NB4 (cell line): Measurements from ENCODE around the gene LMO3.

ENCODE experiments used
- DNase-seq: peaks from one replicate; pipeline ENCODE4 v3.0.0; 2010; ENCODE audit warnings: low read depth
- H3K4me3 ChIP-seq: one replicate; pipeline ENCODE4 v1.5.1; 2011; ENCODE audit warnings: mild to moderate bottlenecking, low read depth, low read length, moderate library complexity
- CTCF ChIP-seq: IDR thresholded peaks from one replicate; pipeline ENCODE4 v1.5.1; 2012; ENCODE audit warnings: low read depth, low read length
- MAX ChIP-seq: IDR thresholded peaks from 2 replicates; pipeline ENCODE4 v1.6.1; 2011; ENCODE audit warnings: low read depth, low read length
- MYC ChIP-seq: IDR thresholded peaks from 2 replicates; pipeline ENCODE4 v1.6.1; 2011; ENCODE audit warnings: low read depth, low read length
- POLR2A ChIP-seq: IDR thresholded peaks from 2 replicates; pipeline ENCODE4 v1.6.1; 2011; ENCODE audit warnings: mild to moderate bottlenecking; ENCODE audit not compliant: insufficient read length; ENCODE audit errors: extremely low read depth

The LMO3 gene

GRCh38 chr12:16587110-16587453 is 18.9 kb downstream of the LMO3 start:
- TF ChIP-seq MYC (no peak), CTCF (no peak), POLR2A (no peak), MAX (no peak)
- no peak for DNase-seq

DNA sequence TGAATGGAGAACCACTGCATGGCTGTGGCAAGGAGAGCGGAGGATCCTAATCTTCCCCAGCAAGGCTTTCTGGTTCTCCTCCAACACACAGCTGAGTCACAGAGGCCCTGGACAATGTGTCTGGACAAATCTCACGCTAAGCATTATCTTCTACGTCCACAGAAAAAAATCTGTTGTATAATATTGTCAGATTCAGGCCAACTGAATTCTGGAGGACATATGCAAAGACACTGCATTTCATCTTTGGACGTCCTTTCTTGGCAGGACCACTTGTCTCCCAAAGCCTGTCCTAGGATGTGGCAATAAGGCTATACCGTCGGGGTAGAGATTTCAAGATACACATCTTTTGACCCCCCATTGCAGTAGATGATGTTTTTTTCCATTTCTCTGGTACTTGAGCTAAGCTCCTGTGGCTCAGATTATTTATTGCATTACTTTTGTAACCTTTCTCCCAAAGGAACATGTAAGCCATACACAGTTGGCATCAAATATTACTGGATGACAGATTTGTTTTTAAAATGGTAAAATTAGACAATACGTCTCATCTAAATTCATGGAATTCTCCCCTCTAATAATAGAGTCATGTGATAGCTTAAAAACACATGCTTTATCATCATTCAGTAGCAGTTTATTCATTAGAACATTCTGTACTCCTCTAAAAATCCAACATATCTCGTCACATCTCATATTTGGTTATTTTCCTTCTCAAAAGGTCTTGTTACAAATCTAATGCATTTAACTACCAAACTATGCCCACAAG is 19.4 kb downstream of the LMO3 start:
- no peak for TF ChIP-seq POLR2A
- no peak for TF ChIP-seq MAX
- no peak for TF ChIP-seq MYC
- no peak for TF ChIP-seq CTCF
- no peak overlapping the region for H3K4me3 ChIP-seq
- DNase-seq, result no peak

More at GRCh38 chr12:16587110-16587453, 18.9 kb downstream of the LMO3 start:
- no peak overlapping the region for H3K4me3 ChIP-seq

DNA sequence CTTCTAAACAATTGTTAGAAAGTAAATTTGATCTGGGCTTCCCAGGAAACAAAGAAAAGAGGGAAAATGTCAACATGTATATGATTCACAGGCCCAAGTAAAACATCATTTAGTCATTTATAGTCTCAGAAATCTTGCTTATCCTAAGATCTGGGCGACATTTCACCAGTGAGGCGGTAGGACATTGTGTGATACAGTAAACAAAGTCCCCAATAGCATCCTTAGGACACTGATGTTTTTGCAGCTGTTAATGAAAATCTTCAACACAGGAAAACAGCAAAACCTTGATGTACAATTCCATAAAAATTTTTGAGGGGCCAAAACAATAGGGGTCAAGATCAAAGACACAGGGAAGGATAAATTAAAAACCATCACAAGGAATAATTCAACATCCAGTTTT is 20.2 kb downstream of the LMO3 start:
- no peak overlapping the region for H3K4me3 ChIP-seq
- DNase-seq, result no peak
- TF ChIP-seq MYC (no peak), CTCF (no peak), MAX (no peak), POLR2A (no peak)

- TF ChIP-seq POLR2A (no peak), CTCF (no peak), MAX (no peak), MYC (no peak)
- no peak overlapping the region for H3K4me3 ChIP-seq
- DNase-seq, result no peak
Observed at GRCh38 chr12:16583969-16584745, 21.8 kb downstream of the LMO3 start.

- no peak for DNase-seq
- TF ChIP-seq MYC, result no peak
- TF ChIP-seq POLR2A, result no peak
- no peak for TF ChIP-seq MAX
- no peak for TF ChIP-seq CTCF
- H3K4me3 ChIP-seq, result no peak overlapping the region
Observed at GRCh38 chr12:16581416-16581815, 24.5 kb downstream of the LMO3 start.
